Measurements from ENCODE around the gene CARD19. TPM values are rescaled to one million over a fixed set of nuclear protein-coding genes. Genes with fewer than 3 reads are reported as not detected.

CARD19 gene
- total RNA-seq, 1 experiment from 2014 or later: 54.5 TPM

DNA sequence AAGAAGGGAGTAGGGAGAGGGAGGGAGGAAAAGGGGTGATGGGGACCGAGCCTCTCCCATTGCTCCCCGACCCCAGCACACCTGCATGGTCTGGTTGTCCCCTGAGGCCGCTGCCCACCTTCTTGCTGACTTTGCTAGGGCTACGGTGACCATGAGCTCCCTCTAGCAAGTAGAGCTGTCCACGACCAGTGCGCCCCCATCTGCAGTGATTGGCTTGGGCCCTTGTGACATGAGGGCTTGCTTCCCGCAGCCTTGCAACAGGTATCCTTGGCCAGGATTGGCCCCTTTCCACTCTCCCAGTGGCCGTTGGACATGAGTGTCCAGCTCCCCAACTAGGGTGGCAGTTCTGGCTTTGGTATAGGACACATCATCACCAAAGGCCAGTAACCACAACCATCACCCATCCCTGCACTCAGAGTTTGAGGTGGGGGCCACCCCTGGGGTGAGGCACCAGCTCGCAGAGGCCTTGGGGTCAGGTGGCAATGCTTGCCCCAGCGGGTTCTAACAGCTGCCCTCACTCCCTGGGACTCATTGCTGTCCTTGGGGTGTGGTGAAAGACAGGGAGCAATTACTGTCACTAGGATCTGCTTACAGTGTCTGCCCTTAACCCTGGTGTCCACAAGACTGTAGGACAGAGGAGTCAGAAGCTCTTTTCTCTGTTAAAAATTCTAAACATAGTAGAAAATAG lies 55.2 kb downstream of the CARD19 start (continued):
- TF ChIP-seq, protein P1, sequence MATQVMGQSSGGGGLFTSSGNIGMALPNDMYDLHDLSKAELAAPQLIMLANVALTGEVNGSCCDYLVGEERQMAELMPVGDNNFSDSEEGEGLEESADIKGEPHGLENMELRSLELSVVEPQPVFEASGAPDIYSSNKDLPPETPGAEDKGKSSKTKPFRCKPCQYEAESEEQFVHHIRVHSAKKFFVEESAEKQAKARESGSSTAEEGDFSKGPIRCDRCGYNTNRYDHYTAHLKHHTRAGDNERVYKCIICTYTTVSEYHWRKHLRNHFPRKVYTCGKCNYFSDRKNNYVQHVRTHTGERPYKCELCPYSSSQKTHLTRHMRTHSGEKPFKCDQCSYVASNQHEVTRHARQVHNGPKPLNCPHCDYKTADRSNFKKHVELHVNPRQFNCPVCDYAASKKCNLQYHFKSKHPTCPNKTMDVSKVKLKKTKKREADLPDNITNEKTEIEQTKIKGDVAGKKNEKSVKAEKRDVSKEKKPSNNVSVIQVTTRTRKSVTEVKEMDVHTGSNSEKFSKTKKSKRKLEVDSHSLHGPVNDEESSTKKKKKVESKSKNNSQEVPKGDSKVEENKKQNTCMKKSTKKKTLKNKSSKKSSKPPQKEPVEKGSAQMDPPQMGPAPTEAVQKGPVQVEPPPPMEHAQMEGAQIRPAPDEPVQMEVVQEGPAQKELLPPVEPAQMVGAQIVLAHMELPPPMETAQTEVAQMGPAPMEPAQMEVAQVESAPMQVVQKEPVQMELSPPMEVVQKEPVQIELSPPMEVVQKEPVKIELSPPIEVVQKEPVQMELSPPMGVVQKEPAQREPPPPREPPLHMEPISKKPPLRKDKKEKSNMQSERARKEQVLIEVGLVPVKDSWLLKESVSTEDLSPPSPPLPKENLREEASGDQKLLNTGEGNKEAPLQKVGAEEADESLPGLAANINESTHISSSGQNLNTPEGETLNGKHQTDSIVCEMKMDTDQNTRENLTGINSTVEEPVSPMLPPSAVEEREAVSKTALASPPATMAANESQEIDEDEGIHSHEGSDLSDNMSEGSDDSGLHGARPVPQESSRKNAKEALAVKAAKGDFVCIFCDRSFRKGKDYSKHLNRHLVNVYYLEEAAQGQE (IDR thresholded peaks at IDR 0.05; ENCODE audit: low read depth): no peak
- TF ChIP-seq, protein P2, sequence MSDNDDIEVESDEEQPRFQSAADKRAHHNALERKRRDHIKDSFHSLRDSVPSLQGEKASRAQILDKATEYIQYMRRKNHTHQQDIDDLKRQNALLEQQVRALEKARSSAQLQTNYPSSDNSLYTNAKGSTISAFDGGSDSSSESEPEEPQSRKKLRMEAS (IDR thresholded peaks at IDR 0.05): no peak
- no peak for TF ChIP-seq ATF3 (IDR thresholded peaks at IDR 0.05)
- no peak for TF ChIP-seq POLR2A (IDR thresholded peaks at IDR 0.05; ENCODE audit: borderline replicate concordance, extremely low read depth, insufficient read depth, insufficient read length)
- no peak for TF ChIP-seq YY1 (IDR thresholded peaks at IDR 0.05; ENCODE audit: extremely low read depth, insufficient replicate concordance, low read depth, low read length)
- no peak for TF ChIP-seq FOSL1 (IDR thresholded peaks at IDR 0.05; ENCODE audit: low read depth)
- TF ChIP-seq POLR2AphosphoS5 (IDR thresholded peaks at IDR 0.05; ENCODE audit: low read depth, low read length): no peak

- Histone ChIP-seq H3K4me1 (ENCODE audit: control insufficient read depth in 1 of 2, insufficient read depth in 2 of 2, low read length in 2 of 2) (peaks cover 0 to 2% of the 10 kb centered on the region in 2 experiments; a peak in 2 of 4 replicates), H3K27me3 (ENCODE audit: insufficient read depth, low read length) (no peaks in the 10 kb centered on the region), H3K9me3 (ENCODE audit: control insufficient read depth in 1 of 2, insufficient read depth in 1 of 2, low read depth in 1 of 2, low read length in 2 of 2) (no peaks in the 10 kb centered on the region), H2AFZ (ENCODE audit: low read depth, low read length, poor library complexity, severe bottlenecking) (no peak overlapping the region), H4K20me1 (ENCODE audit: insufficient read depth) (no peaks in the 10 kb centered on the region), H3K9me2 (ENCODE audit: insufficient read depth) (no peaks in the 10 kb centered on the region), H3K9ac (ENCODE audit: low read length) (no peak overlapping the region), H3K4me2 (ENCODE audit: low read length) (no peak overlapping the region), H3K36me3 (ENCODE audit: control insufficient read depth in 1 of 2, insufficient read depth in 2 of 2, low read length in 2 of 2) (no peaks in the 10 kb centered on the region), H3K27ac (ENCODE audit: low read depth, low read length) (no peak overlapping the region), H3K79me2 (ENCODE audit: insufficient read depth, low read length) (no peaks in the 10 kb centered on the region), H3K4me3 (replicated peaks in 1 of 2; ENCODE audit: low read depth in 1 of 2, low read length in 2 of 2) (no peak overlapping the region)
- DNase-seq (ENCODE audit: low read depth, low spot score) (no peak), ATAC-seq (peak; percentile 89)
- ChIA-PET POLR2A (interaction anchor here (1.0 kb wide), 1 partner anchor 20 kb away, joined by 3 read pairs; the partner anchor contains the start of gene NINJ1), RAD21 (ENCODE audit: low non-redundant PET in 1 of 2, low total read pairs in 2 of 2, uncharacterized antibody in 2 of 2, unreplicated experiment in 2 of 2) (interaction anchor here (0.6 to 1.4 kb wide), 4 partner anchors 148 to 856 kb away, joined by 3 to 7 read pairs (median 4); no protein-coding TSS in a partner anchor), CTCF (interaction anchor here (0.6 to 1.6 kb wide), 16 partner anchors 8 to 412 kb away, joined by 3 to 18 read pairs (median 6); no protein-coding TSS in a partner anchor)
- TF ChIP-seq, protein P3, sequence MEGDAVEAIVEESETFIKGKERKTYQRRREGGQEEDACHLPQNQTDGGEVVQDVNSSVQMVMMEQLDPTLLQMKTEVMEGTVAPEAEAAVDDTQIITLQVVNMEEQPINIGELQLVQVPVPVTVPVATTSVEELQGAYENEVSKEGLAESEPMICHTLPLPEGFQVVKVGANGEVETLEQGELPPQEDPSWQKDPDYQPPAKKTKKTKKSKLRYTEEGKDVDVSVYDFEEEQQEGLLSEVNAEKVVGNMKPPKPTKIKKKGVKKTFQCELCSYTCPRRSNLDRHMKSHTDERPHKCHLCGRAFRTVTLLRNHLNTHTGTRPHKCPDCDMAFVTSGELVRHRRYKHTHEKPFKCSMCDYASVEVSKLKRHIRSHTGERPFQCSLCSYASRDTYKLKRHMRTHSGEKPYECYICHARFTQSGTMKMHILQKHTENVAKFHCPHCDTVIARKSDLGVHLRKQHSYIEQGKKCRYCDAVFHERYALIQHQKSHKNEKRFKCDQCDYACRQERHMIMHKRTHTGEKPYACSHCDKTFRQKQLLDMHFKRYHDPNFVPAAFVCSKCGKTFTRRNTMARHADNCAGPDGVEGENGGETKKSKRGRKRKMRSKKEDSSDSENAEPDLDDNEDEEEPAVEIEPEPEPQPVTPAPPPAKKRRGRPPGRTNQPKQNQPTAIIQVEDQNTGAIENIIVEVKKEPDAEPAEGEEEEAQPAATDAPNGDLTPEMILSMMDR (IDR thresholded peaks at IDR 0.05 in 2 of 3, conservative IDR thresholded peaks at IDR 0.05 in 1 of 3; ENCODE audit: borderline replicate concordance in 1 of 3, insufficient read depth in 1 of 3, low read depth in 2 of 3, low read length in 2 of 3): peak; percentile 67 to 93 (median 93); a peak in 5 of 6 replicates
- peak; percentile 70 for TF ChIP-seq RAD21 (IDR thresholded peaks at IDR 0.05; ENCODE audit: low read depth)
- TF ChIP-seq ATF3 (IDR thresholded peaks at IDR 0.05): no peak
- intact Hi-C loops (cut with micrococcal nuclease): loop anchor here (5.0 kb wide), 1 partner anchor 47 kb away; no protein-coding TSS in a partner anchor
- no TSS peak for BruUV-seq (replicated peaks)
Observed at GRCh38 chr9:93154293-93154903, 58.4 kb downstream of the CARD19 start.
